ENCODE results near the gene MYL1. TPM values are rescaled to one million over a fixed set of nuclear protein-coding genes. Genes with fewer than 3 reads are reported as not detected.

Gene MYL1
- total and polyA plus RNA-seq, 4 experiments from 2014 or later, result not detected

DNA sequence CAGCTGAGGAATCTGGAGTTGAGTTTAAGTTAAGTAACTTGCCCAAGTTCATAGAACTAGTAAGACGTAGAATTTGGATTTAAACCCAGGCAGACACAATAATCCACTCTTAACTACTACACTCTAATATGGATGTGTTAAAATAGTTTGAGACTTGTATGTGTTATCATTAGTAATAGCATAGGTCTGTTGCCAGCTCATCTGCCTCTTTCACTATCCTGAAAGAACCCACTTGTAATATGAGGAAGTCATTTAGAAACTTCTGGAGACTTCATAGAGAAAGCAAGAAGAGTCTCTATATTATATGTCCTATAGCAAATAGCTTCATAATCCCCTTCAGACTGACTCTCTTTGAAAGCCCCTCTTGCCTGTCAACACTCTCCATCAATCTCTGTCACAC, 46.7 kb downstream of the MYL1 start:
- H3K9me3 ChIP-seq (ENCODE audit: control insufficient read depth in 1 of 2, low read length in 2 of 2), result no peaks in the 10 kb centered on the region
- H3K4me1 ChIP-seq (ENCODE audit: insufficient read depth, low read length), result no peaks in the 10 kb centered on the region
- CTCF ChIA-PET (ENCODE audit: partially characterized antibody), result no interaction called here
- H3K27me3 Mint-ChIP-seq, result peaks cover 0 to 2% of the 10 kb centered on the region in 2 donors
- H3K27ac ChIP-seq (ENCODE audit: low read depth, low read length), result no peak overlapping the region
- intact Hi-C loops (cut with micrococcal nuclease), result no loop called here
- no peaks in the 10 kb centered on the region for H3K36me3 Mint-ChIP-seq
- H3K36me3 ChIP-seq (ENCODE audit: insufficient read depth, low read length), result no peaks in the 10 kb centered on the region
- no peak for DNase-seq
- H3K27me3 ChIP-seq (ENCODE audit: insufficient read depth, low read length), result no peaks in the 10 kb centered on the region
- no peaks in the 10 kb centered on the region for H3K9me3 Mint-ChIP-seq
- no peak overlapping the region for H3K27ac Mint-ChIP-seq
- POLR2A ChIA-PET (ENCODE audit: partially characterized antibody), result no interaction called here
- H3K4me3 Mint-ChIP-seq, result no peak overlapping the region
- no peaks in the 10 kb centered on the region for H3K4me1 Mint-ChIP-seq
- H3K4me3 ChIP-seq (ENCODE audit: low read length in 2 of 2), result no peak overlapping the region

DNA sequence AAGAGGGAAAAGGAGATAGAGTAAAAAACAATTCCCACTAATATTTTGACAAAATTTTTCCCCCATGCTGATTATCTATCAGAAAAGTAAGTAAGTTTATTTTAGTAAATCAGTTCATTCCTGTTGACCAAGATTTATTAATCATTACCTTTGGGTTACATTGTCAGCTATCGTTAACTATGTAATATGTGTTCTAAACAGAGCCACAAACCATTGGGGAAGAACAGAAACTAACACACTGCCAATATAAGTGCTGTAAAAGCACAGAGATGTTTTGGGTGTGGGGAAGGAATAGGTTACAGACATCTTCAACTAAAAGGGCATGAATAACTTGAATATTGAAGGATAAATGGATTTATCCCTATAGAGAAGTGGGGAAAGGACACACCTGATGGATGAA, 47.3 kb downstream of the MYL1 start:
- no peaks in the 10 kb centered on the region for H3K9me3 ChIP-seq (ENCODE audit: control insufficient read depth in 1 of 2, low read length in 2 of 2)
- no peak overlapping the region for H3K27ac Mint-ChIP-seq
- no peaks in the 10 kb centered on the region for H3K36me3 Mint-ChIP-seq
- H3K4me3 Mint-ChIP-seq, result no peak overlapping the region
- no peaks in the 10 kb centered on the region for H3K4me1 ChIP-seq (ENCODE audit: insufficient read depth, low read length)
- POLR2A ChIA-PET (ENCODE audit: partially characterized antibody), result no interaction called here
- peaks cover 0 to 3% of the 10 kb centered on the region in 2 donors for H3K27me3 Mint-ChIP-seq
- H3K27ac ChIP-seq (ENCODE audit: low read depth, low read length), result no peak overlapping the region
- no peak for DNase-seq
- CTCF ChIA-PET (ENCODE audit: partially characterized antibody), result no interaction called here
- no peaks in the 10 kb centered on the region for H3K9me3 Mint-ChIP-seq
- H3K4me3 ChIP-seq (ENCODE audit: low read length in 2 of 2), result no peak overlapping the region
- no peaks in the 10 kb centered on the region for H3K27me3 ChIP-seq (ENCODE audit: insufficient read depth, low read length)
- intact Hi-C loops (cut with micrococcal nuclease), result no loop called here
- no peaks in the 10 kb centered on the region for H3K36me3 ChIP-seq (ENCODE audit: insufficient read depth, low read length)
- no peaks in the 10 kb centered on the region for H3K4me1 Mint-ChIP-seq

DNA sequence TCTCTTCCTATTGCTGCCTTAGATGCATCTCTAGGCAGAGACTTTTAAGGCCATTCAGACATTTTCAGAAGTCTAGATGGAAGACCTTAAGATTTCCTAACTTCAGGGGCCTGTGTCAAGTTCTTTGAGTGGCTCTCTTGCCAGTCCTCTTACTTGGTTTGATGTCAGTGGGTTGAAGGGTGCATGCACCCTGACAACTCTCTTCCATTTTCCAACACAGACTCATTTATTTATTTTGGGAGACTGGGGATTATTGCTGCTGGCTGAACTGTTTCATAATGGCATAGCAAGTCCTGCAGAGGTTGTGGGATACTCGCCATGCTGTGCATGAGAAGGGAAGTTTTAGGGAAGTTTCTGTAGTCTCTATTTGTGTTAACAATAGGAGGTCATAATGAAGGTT, 50.7 kb downstream of the MYL1 start:
- H3K27ac Mint-ChIP-seq, result no peak overlapping the region
- intact Hi-C loops (cut with micrococcal nuclease), result no loop called here
- no peaks in the 10 kb centered on the region for H3K4me1 ChIP-seq (ENCODE audit: insufficient read depth, low read length)
- no peak overlapping the region for H3K4me3 ChIP-seq (ENCODE audit: low read length in 2 of 2)
- no peaks in the 10 kb centered on the region for H3K27me3 ChIP-seq (ENCODE audit: insufficient read depth, low read length)
- no peak for DNase-seq
- H3K36me3 ChIP-seq (ENCODE audit: insufficient read depth, low read length), result no peaks in the 10 kb centered on the region
- H3K27me3 Mint-ChIP-seq, result peaks cover 0 to 3% of the 10 kb centered on the region in 2 donors
- H3K9me3 Mint-ChIP-seq, result peaks cover 0 to 2% (median 0%) of the 10 kb centered on the region in 8 donors
- POLR2A ChIA-PET (ENCODE audit: partially characterized antibody), result no interaction called here
- no peaks in the 10 kb centered on the region for H3K9me3 ChIP-seq (ENCODE audit: control insufficient read depth in 1 of 2, low read length in 2 of 2)
- no peak overlapping the region for H3K4me3 Mint-ChIP-seq
- H3K27ac ChIP-seq (ENCODE audit: low read depth, low read length), result no peak overlapping the region
- no peaks in the 10 kb centered on the region for H3K36me3 Mint-ChIP-seq
- H3K4me1 Mint-ChIP-seq, result no peaks in the 10 kb centered on the region
- CTCF ChIA-PET (ENCODE audit: partially characterized antibody), result no interaction called here

DNA sequence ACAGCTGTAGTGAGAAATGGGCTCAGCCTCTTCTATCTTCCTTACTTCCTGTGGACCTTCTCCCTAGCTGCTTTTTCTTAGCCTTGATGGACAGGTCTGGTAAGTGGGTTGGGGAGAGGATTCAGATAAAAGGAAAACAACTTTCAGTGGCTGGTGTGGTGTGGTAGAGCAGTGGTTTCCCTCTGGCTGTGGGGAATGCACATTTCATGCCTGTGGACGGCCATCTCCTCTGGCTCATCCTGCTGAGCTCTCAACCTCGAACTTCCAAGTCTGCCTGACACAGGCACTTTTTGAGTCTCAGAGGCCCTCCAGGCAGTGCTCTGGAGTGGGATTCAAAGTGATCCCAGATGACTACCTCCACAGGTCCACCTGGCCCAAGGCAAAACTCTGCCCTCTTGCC, 51.1 kb downstream of the MYL1 start:
- intact Hi-C loops (cut with micrococcal nuclease), result no loop called here
- POLR2A ChIA-PET (ENCODE audit: partially characterized antibody), result no interaction called here
- no peak overlapping the region for H3K4me3 Mint-ChIP-seq
- H3K27ac Mint-ChIP-seq, result no peak overlapping the region
- Histone ChIP-seq H3K36me3 (ENCODE audit: insufficient read depth, low read length) (no peaks in the 10 kb centered on the region), H3K27ac (ENCODE audit: low read depth, low read length) (no peak overlapping the region), H3K9me3 (ENCODE audit: control insufficient read depth in 1 of 2, low read length in 2 of 2) (no peaks in the 10 kb centered on the region), H3K27me3 (ENCODE audit: insufficient read depth, low read length) (no peaks in the 10 kb centered on the region), H3K4me3 (ENCODE audit: low read length in 2 of 2) (no peak overlapping the region), H3K4me1 (ENCODE audit: insufficient read depth, low read length) (no peaks in the 10 kb centered on the region)
- H3K27me3 Mint-ChIP-seq, result peaks cover 0 to 3% of the 10 kb centered on the region in 2 donors
- H3K36me3 Mint-ChIP-seq, result no peaks in the 10 kb centered on the region
- H3K4me1 Mint-ChIP-seq, result no peaks in the 10 kb centered on the region
- CTCF ChIA-PET (ENCODE audit: partially characterized antibody), result no interaction called here
- peaks cover 0 to 2% (median 0%) of the 10 kb centered on the region in 8 donors for H3K9me3 Mint-ChIP-seq
- DNase-seq, result no peak

DNA sequence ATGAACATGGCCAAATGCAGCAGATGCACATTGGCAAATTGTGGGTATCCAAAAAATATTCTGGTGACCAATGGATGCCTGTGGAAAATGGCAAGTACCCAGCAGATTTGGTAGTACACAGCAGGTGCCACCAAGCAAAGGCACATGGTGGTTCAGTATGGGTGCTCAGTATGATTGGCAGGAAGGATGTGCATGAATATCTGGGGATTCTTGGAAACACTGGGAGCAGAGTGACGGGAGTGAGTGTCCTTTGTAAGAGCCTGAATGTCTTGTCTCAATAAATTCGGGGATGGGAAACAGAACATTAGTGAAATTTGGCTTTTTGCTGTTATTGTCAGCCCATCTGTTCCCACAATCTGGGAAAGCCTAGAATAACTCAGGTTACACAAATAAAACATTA, 52.9 kb downstream of the MYL1 start:
- Histone ChIP-seq H3K27ac (ENCODE audit: low read depth, low read length) (no peak overlapping the region), H3K9me3 (ENCODE audit: control insufficient read depth in 1 of 2, low read length in 2 of 2) (no peaks in the 10 kb centered on the region), H3K27me3 (ENCODE audit: insufficient read depth, low read length) (no peaks in the 10 kb centered on the region), H3K4me3 (ENCODE audit: low read length in 2 of 2) (no peak overlapping the region), H3K36me3 (ENCODE audit: insufficient read depth, low read length) (no peaks in the 10 kb centered on the region), H3K4me1 (ENCODE audit: insufficient read depth, low read length) (no peaks in the 10 kb centered on the region)
- no peaks in the 10 kb centered on the region for H3K36me3 Mint-ChIP-seq
- H3K27me3 Mint-ChIP-seq, result peaks cover 0 to 3% of the 10 kb centered on the region in 2 donors
- no peak overlapping the region for H3K27ac Mint-ChIP-seq
- intact Hi-C loops (cut with micrococcal nuclease), result no loop called here
- DNase-seq, result no peak
- H3K4me1 Mint-ChIP-seq, result no peaks in the 10 kb centered on the region
- H3K4me3 Mint-ChIP-seq, result no peak overlapping the region
- ChIA-PET POLR2A (ENCODE audit: partially characterized antibody) (no interaction called here), CTCF (ENCODE audit: partially characterized antibody) (no interaction called here)
- peaks cover 0 to 2% (median 0%) of the 10 kb centered on the region in 8 donors for H3K9me3 Mint-ChIP-seq

DNA sequence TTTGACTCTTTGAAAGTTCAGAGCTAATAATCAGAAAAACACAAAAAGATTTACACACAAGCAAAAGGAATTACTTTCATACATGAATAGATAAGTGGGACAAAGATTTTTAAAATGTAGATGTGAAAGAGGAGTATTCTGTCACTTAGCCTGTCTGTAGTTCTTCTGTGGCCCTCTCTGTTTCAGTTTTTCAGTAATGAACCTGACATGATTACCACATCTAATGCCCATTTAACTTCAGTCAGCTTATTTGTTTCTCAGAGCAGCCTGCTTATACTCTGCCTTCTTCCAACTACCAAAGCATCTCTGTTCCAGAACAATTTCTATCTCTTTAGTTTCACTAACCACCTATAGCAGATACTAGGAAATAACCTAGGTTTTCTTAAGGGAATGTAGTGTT, 55.3 kb downstream of the MYL1 start:
- no peak overlapping the region for H3K27ac Mint-ChIP-seq
- no peak overlapping the region for H3K4me3 Mint-ChIP-seq
- POLR2A ChIA-PET (ENCODE audit: partially characterized antibody), result no interaction called here
- H3K27me3 ChIP-seq (ENCODE audit: insufficient read depth, low read length), result no peaks in the 10 kb centered on the region
- intact Hi-C loops (cut with micrococcal nuclease), result no loop called here
- no peaks in the 10 kb centered on the region for H3K36me3 Mint-ChIP-seq
- no peak for DNase-seq
- no peaks in the 10 kb centered on the region for H3K9me3 ChIP-seq (ENCODE audit: control insufficient read depth in 1 of 2, low read length in 2 of 2)
- H3K9me3 Mint-ChIP-seq, result peaks cover 0 to 2% (median 0%) of the 10 kb centered on the region in 8 donors
- H3K27me3 Mint-ChIP-seq, result peaks cover 0 to 3% of the 10 kb centered on the region in 2 donors
- no peaks in the 10 kb centered on the region for H3K4me1 ChIP-seq (ENCODE audit: insufficient read depth, low read length)
- H3K4me1 Mint-ChIP-seq, result no peaks in the 10 kb centered on the region
- H3K27ac ChIP-seq (ENCODE audit: low read depth, low read length), result no peak overlapping the region
- CTCF ChIA-PET (ENCODE audit: partially characterized antibody), result no interaction called here
- no peaks in the 10 kb centered on the region for H3K36me3 ChIP-seq (ENCODE audit: insufficient read depth, low read length)
- H3K4me3 ChIP-seq (ENCODE audit: low read length in 2 of 2), result no peak overlapping the region

DNA sequence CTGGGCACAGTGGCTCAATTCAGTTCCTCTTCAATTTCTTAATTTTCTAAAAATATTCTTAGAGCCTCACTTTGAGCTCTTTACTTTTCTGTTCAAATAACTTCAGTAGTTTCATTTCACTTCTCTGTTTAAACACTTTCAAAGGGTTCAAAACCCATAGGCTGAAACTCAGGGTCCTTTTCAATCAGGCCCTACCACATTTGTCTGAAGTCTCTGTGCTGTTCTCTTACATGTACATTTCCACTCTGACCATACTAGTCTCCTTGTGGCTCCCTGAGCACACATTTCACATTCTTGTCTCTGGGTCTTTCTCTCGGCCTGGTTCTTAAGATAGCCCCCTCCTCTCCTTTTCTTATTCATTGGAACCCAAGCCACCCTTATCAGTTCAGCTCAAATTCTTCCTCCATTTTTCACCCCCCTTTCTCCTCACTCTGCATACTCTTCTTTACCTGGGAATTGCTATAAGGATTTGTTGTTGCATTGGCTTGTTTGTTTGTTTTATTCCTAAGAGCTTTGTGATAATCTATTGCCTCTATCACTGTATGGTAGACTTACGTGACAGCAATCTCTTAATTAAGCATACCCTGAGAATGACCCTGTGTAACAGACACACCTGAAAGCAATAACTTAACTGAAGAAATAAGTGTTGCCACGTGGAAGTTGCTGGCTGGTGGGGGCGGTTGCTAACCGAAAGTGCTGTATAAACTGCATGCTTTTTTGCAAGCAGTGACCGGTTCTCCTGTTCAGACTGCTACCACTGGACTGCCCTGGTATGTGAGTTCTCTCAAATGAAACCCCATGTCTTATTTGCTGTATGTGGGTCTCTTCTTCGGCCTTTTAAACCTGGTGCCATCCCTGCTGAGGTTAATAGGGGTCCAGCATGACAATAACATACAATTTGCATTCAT, 62.0 kb downstream of the MYL1 start:
- Mint-ChIP-seq H3K9me3 (peaks cover 0 to 1% (median 0%) of the 10 kb centered on the region in 8 donors), H3K36me3 (no peaks in the 10 kb centered on the region), H3K4me1 (no peaks in the 10 kb centered on the region), H3K27ac (no peak overlapping the region), H3K27me3 (no peaks in the 10 kb centered on the region), H3K4me3 (no peak overlapping the region)
- Histone ChIP-seq H3K27me3 (ENCODE audit: insufficient read depth, low read length) (no peaks in the 10 kb centered on the region), H3K4me1 (ENCODE audit: insufficient read depth, low read length) (no peaks in the 10 kb centered on the region), H3K4me3 (ENCODE audit: low read length in 2 of 2) (no peak overlapping the region), H3K36me3 (ENCODE audit: insufficient read depth, low read length) (no peaks in the 10 kb centered on the region), H3K9me3 (ENCODE audit: control insufficient read depth in 1 of 2, low read length in 2 of 2) (no peaks in the 10 kb centered on the region), H3K27ac (ENCODE audit: low read depth, low read length) (no peak overlapping the region)
- CTCF ChIA-PET (ENCODE audit: partially characterized antibody), result no interaction called here
- no peak for DNase-seq
- intact Hi-C loops (cut with micrococcal nuclease), result no loop called here
- POLR2A ChIA-PET (ENCODE audit: partially characterized antibody), result no interaction called here

Data from CD4-positive, alpha-beta memory T cell (primary cell).